HG03066 (cell line): ENCODE data around the gene IGF2.

Experiments
- ATAC-seq: cut with Tn5 transposase; IDR thresholded peaks from one replicate; pipeline ENCODE4 v1.9.1; 2021; ENCODE audit warnings: low read depth; ENCODE audit not compliant: unreplicated experiment

Gene IGF2

GRCh38 chr11:2107521-2107920, 31.7 kb downstream of the IGF2 start:
- ATAC-seq = no peak

DNA sequence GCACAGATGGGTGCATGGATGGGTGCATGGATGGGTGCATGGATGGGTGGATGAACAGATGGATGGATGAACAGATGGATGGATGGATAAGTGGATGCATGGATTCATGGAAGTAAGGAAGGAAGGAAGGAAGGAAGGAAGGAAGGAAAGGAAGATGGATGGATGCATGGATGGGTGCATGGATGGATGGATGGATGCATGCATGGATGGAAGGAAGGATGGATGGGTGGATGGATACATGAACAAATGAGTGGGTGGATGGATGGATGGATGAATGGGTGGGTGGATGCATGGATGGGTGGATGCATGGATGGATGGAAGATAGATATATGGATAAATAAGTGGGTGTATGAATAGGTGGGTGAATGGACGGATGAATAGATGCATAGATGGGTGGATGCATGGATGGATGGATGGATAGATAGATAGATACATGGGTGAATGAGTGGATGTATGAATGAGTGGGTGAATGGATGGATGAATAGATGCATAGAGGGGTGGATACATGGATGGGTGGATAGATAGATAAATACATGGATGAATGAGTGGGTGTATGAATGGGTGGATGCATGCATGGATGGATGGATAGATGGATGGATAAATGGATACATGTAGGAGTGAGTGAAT, 32.5 kb downstream of the IGF2 start:
- no peak for ATAC-seq

DNA sequence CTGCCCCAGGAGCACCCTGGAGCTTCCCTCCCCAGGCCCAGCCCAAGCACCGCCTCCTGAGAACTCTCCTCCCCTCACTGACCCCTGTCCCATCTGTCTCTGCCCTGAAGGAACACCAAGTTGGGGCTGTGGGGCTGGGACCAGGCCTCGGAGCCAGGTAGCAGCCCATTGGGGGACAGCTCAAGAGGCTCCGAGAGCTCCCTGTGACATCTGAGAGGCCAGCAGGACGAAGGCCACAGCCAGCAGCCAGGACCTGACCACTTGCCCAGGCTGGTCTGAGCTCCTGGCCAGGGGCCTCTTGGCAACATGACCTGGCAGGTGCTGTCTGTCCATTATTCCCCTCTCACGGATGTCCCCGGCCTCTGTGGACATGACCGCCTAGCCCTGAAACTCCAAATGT, 33.7 kb downstream of the IGF2 start:
- no peak for ATAC-seq

DNA sequence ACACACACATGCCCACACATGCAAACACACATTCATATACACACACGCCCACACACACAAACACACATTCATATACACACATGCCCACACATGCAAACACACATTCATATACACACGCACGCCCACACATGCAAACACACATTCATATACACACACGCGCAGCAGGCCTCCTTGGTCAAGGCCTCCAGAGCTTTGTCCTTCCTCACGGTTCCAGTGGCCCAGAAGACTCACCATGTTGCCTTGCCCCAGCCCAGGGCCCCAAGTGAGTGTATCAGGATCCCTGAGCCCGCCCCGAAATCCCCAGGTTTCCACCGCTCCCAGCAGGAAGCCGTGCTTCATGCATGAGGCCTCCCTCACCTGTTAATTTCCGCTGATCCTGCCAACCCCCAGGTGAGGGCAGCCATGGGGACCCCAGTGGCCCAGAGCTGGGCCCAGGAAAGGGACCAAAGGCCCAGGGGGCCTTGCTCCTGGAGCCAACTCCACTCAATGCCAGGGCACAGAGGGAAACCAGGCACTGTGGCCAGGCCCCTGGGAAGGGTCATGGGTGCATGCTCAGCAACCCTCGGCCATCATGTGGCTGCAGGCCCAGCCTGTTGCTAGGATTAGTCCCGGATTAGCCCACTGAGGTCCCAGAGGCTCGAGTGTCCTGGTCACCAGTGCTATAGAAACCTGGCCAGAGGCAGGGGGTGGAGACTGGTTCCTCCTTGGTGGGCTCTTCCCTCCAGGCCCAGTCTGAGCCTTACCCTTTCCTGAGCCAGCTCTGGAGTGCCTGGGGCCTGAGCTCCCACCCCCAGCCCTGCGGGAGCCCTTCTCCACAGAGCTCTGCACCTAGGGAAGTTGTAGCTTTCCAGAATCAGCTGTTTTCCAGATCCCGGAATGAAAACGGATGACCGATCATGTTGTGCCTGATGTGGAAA, 34.4 kb downstream of the IGF2 start:
- no peak for ATAC-seq

- no peak for ATAC-seq
Observed at GRCh38 chr11:2103668-2104523, 35.3 kb downstream of the IGF2 start.

DNA sequence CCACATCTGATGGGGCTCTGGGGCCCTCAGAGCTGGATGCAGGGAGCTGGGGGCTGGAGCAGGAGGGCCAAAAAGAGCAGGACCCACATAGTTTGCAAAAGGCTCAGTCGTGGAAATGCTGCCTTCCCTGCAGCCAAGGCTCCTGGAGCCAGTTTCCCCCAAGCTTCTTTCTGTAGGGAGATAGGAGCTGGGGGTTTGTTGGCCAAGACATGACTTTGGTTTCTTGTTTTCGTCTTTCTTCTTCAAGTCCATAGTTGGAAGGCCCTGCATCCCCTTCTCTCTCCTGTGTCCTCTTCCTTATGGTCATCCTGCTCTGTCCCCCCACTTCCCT, 36.3 kb downstream of the IGF2 start:
- ATAC-seq = no peak

GRCh38 chr11:2102132-2102882, 36.9 kb downstream of the IGF2 start:
- no peak for ATAC-seq

DNA sequence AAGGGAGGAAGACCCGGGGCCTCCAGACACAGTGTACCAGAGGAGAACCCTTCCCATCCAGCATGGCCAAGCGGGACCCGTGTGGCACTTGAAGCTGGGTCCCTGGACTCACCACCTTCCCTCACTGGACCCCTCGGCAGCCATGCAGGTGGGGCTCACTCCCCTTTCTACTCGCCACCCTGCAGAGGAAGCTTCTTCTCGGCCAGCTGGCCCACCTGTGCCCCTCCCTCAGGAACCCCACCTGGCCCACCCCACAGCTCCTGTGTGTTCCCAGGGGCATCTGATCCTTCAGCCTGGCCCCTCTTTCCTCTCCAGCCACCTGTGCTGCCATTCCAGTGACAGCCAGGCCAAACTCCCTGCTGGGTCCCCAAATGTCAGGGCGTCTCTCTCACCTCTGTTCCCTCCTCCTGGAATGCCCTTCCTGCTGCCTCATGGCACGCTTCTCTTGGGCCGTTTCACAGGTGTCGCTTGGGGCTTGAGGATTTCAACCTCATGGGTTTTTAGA, 38.0 kb downstream of the IGF2 start:
- no peak for ATAC-seq

GRCh38 chr11:2100361-2101170, 38.6 kb downstream of the IGF2 start:
- ATAC-seq = no peak

GRCh38 chr11:2099516-2100349, 39.5 kb downstream of the IGF2 start:
- no peak for ATAC-seq

DNA sequence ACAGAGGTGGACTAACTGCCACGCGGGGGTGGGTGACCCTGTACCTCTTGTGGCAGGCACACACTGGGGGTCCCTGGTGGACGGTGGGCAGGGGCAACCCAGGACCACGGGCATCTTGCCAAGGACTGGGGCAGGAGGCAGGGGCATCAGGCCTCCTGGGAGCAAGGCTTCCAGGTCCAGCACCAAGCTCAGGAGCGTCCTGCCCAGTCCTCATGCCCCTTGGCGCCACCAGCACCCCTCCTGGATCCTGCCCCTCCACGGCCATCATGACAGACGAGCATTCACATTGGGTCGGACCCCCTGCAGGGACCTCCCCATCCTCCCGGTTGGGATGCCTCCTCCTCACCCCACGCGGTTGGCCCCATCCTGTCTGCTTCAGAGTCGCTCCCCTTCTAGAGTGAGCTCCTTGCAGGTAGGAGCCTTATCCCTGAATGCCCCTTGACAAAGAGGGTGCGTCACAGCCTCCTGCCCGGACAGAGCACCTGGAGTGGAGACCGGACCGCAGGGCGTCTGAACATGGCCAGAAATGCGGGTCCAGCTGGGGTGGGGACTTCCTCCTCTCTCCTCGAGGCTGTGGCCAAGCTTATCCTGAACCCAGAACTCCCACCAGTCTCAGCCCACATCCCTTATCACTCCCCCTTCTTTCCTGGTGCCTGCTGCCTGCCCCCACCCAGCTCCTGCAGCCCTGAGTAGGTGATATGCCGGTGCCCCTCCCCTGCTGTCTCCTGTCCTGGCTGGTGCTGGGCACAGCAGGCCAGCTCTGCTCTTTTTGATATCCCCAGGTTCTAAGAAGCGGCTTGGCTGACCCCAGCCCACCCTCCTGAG, 40.3 kb downstream of the IGF2 start:
- ATAC-seq = no peak

- no peak for ATAC-seq
Observed at GRCh38 chr11:2097998-2098690, 41.0 kb downstream of the IGF2 start.

GRCh38 chr11:2097356-2097997, 41.7 kb downstream of the IGF2 start:
- ATAC-seq = no peak

GRCh38 chr11:2096919-2097301, 42.3 kb downstream of the IGF2 start:
- no peak for ATAC-seq

DNA sequence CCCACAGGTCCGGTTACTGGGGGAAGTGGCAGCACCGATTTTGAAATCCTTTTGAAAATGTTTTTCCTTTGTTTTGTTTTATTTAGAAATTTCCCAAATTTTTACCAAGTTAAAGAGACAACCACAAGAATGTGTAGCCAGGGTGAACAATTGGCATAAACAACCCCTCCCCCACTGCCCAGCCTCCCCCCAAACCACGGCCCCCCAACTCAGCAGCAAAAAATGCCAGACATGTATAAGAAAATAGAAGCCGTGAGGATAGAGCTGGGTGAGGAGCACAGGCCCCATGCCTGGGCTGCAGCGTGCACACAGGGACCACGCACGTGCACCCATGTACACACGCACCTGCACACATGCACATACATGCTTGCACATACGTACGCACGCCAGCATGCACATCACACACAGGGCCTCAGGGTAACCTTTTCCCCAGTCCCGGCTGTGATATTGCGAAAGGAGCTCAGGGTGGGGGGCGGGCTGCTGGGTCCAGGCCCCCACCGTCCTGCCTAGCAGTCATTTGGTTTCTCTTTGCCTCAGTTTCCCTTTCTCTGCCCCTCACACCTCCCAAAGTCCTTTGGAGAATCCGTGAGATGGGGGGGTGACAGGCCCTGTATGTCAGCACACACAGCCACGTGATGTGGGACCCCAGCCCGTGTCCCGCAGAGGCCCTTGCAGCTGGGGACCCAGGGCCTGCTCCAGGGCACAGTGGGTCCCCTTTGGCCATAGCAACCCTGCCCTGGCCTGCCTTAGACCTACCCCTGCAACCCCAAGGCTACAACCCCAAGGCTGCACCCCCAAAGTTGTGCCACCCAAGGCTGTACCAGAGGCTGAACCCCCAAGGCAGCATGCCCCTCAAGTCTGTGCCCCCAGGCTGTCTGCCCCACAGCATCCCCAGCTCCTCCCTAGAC, 42.9 kb downstream of the IGF2 start:
- no peak for ATAC-seq

- no peak for ATAC-seq
Observed at GRCh38 chr11:2095542-2095941, 43.6 kb downstream of the IGF2 start.
